Endothelial cell of umbilical vein (primary cell): ENCODE measurements around the gene MEF2A. TPM values are rescaled to one million over a fixed set of nuclear protein-coding genes. Genes with fewer than 3 reads are reported as not detected.

Source experiments
- BruUV-seq: library from RNA; stranded (reverse); fragments of 400-500 nt; replicated peaks from 2 replicates; lab custom pipeline; 2021; lab: Mats Ljungman, UMichigan
- CTCF ChIA-PET: fragments of 300-600, 350-600 bp; sonication (Branson Sonifier 250); formaldehyde crosslinking; loops from one replicate; lab custom pipeline; 2021; ENCODE audit warnings: antibody characterized with exemption, inconsistent platforms; lab: Charles Lee
- POLR2A ChIA-PET: fragments of 300-600, 350-600 bp; sonication (Branson Sonifier 250); formaldehyde crosslinking; loops from one replicate; lab custom pipeline; 2021; ENCODE audit warnings: antibody characterized with exemption, inconsistent platforms; lab: Charles Lee
- DNase-seq: peaks from one replicate; pipeline ENCODE4 v3.0.0-alpha.2; 2011; ENCODE audit warnings: low read depth, low spot score
- FAIRE-seq: peaks from 2 replicates; lab custom pipeline; 2011; peaks lifted over from hg19 to GRCh38; lab: Jason Lieb, UNC
- H2AFZ ChIP-seq: 2 replicates; pipeline ENCODE4 v1.6.0; 2012; ENCODE audit warnings: low read depth, low read length, control low read depth, inconsistent platforms
- H3K27ac ChIP-seq: 2 replicates; pipeline ENCODE4 v1.5.1; 2011; ENCODE audit warnings: low read depth, mild to moderate bottlenecking, control low read depth, low read length, moderate library complexity; ENCODE audit not compliant: insufficient read depth
- H3K27me3 ChIP-seq, 2 experiments: 2 replicates each; pipeline versions ENCODE4 v1.6.0 to v1.6.1; 2011; ENCODE audit warnings: low read length in 2 of 2, mixed read lengths in 1 of 2; ENCODE audit not compliant: control insufficient read depth in 2 of 2, insufficient read depth in 2 of 2
- H3K36me3 ChIP-seq, 2 experiments: 2 replicates in 1 of 2; 3 replicates in 1 of 2; pipeline ENCODE4 v1.5.1; 2011; ENCODE audit warnings: low read length in 2 of 2, mild to moderate bottlenecking in 1 of 2, moderate library complexity in 1 of 2; ENCODE audit not compliant: control insufficient read depth in 2 of 2, insufficient read depth in 2 of 2; ENCODE audit errors: extremely low read depth in 1 of 2
- H3K4me1 ChIP-seq: 3 replicates; pipeline ENCODE4 v1.5.1; 2011; ENCODE audit warnings: mild to moderate bottlenecking, low read length; ENCODE audit not compliant: control insufficient read depth, insufficient read depth; ENCODE audit errors: extremely low read depth
- H3K4me2 ChIP-seq: 2 replicates; pipeline ENCODE4 v1.6.1; 2011; ENCODE audit warnings: low read length, control low read depth, mixed read lengths; ENCODE audit not compliant: insufficient read depth
- H3K4me3 ChIP-seq, 3 experiments: fragments of 200-600 bp in 1 of 3; sonication (generic), shearing (Covaris generic) in 1 of 3; replicated peaks in 1 of 3; 2 replicates each; pipeline ENCODE4 v1.5.1; 2011 to 2016; ENCODE audit warnings: control low read depth in 3 of 3, low read length in 3 of 3, mild to moderate bottlenecking in 2 of 3, inconsistent platforms in 1 of 3, low read depth in 1 of 3, moderate library complexity in 1 of 3; ENCODE audit not compliant: insufficient read depth in 1 of 3
- H3K79me2 ChIP-seq: 2 replicates; pipeline ENCODE4 v1.6.0; 2012; ENCODE audit warnings: low read length, inconsistent platforms; ENCODE audit not compliant: control insufficient read depth, insufficient read depth
- H3K9ac ChIP-seq: replicated peaks from 2 replicates; pipeline ENCODE3; 2011; ENCODE audit warnings: low read length, control low read depth; ENCODE audit not compliant: insufficient read depth; ENCODE audit errors: extremely low read depth
- H3K9me1 ChIP-seq: replicated peaks from 3 replicates; pipeline ENCODE4 v1.6.0; 2011; ENCODE audit warnings: mild to moderate bottlenecking, low read length; ENCODE audit not compliant: control insufficient read depth, insufficient read depth; ENCODE audit errors: extremely low read depth
- H3K9me3 ChIP-seq: replicated peaks from 2 replicates; pipeline ENCODE4 v1.5.1; 2012; ENCODE audit warnings: low read length, inconsistent platforms; ENCODE audit not compliant: control insufficient read depth, insufficient read depth
- H4K20me1 ChIP-seq: replicated peaks from 2 replicates; pipeline ENCODE3; 2011; ENCODE audit warnings: mild to moderate bottlenecking, low read length; ENCODE audit not compliant: control insufficient read depth, insufficient read depth; ENCODE audit errors: extremely low read depth
- EZH2 ChIP-seq: IDR thresholded peaks from 2 replicates; pipeline ENCODE4 v1.6.1; 2012; ENCODE audit warnings: borderline replicate concordance, low read depth, mild to moderate bottlenecking, moderate library complexity, low read length, inconsistent platforms; ENCODE audit not compliant: severe bottlenecking
- FOS ChIP-seq: IDR thresholded peaks from 2 replicates; pipeline ENCODE4 v1.6.1; 2011; ENCODE audit warnings: mild to moderate bottlenecking, low read length, moderate library complexity, borderline replicate concordance; ENCODE audit not compliant: insufficient read depth
- GATA2 ChIP-seq: IDR thresholded peaks from 2 replicates; pipeline ENCODE4 v1.7.0; 2011; ENCODE audit warnings: low read depth, mild to moderate bottlenecking, moderate library complexity, mixed read lengths, low read length; ENCODE audit not compliant: insufficient read length, insufficient read depth
- JUN ChIP-seq: IDR thresholded peaks from 2 replicates; pipeline ENCODE4 v1.6.1; 2011; ENCODE audit warnings: borderline replicate concordance, low read depth; ENCODE audit not compliant: insufficient read length, insufficient read depth
- MAX ChIP-seq: IDR thresholded peaks from 2 replicates; pipeline ENCODE4 v1.6.1; 2011; ENCODE audit not compliant: insufficient read depth, insufficient read length
- POLR2A ChIP-seq: IDR thresholded peaks from 2 replicates; pipeline ENCODE4 v1.6.1; 2012; ENCODE audit warnings: low read depth, mild to moderate bottlenecking, control low read depth, low read length
- POLR2AphosphoS5 ChIP-seq: IDR thresholded peaks from 2 replicates; pipeline ENCODE4 v1.6.1; 2012; ENCODE audit warnings: low read depth, mild to moderate bottlenecking, control low read depth, low read length, moderate library complexity; ENCODE audit not compliant: insufficient read depth
- dilution Hi-C: fragments of 300-500 bp; cut with MboI; formaldehyde crosslinking; loops from one replicate; pipeline ENCODE4 v1.15.0; 2019; ENCODE audit warnings: low sequenced_read_pairs; ENCODE audit not compliant: extremely low pct_ligation_motif_present
- intact Hi-C: fragments of 100-400 bp; cut with micrococcal nuclease; formaldehyde crosslinking; loops from one replicate; pipeline ENCODE4 v1.10.0; 2022
- polyA plus RNA-seq, 4 experiments: library from polyadenylated mRNA; depleted of rRNA in 3 of 4; stranded (reverse) in 3 of 4; unstranded in 1 of 4; fragments of >200 nt; gene quantifications; 2 replicates each; pipeline versions ENCODE4 v1.2.1 to v1.2.3, GENCODE V29; 2011 to 2012; ENCODE audit warnings: missing spikeins in 1 of 4
- total RNA-seq: library from RNA; stranded (reverse); gene quantifications from 2 replicates; pipeline ENCODE4 v1.2.3, GENCODE V29; 2021
- TF ChIP-seq, protein P1 (sequence below), 2 donors: IDR thresholded peaks; 1 replicate in 1 of 2; 2 replicates in 1 of 2; pipeline ENCODE4 v1.5.1; 2011; ENCODE audit warnings: low read length in 2 of 2, mild to moderate bottlenecking in 2 of 2, moderate library complexity in 2 of 2, control low read depth in 1 of 2, inconsistent platforms in 1 of 2, low read depth in 1 of 2; ENCODE audit not compliant: insufficient read depth in 1 of 2; ENCODE audit errors: extremely low read depth in 1 of 2

MEF2A gene
- total and polyA plus RNA-seq, 2 donors (not counting 3 experiments of a cell fraction or from before 2014, with no cell fraction given): 38.0 to 45.3 TPM

GRCh38 chr15:99574048-99574447, 8.3 kb downstream of the MEF2A start:
- Histone ChIP-seq H3K36me3 (no peaks in the 10 kb centered on the region), H2AFZ (no peak overlapping the region), H3K27me3 (no peaks in the 10 kb centered on the region), H3K79me2 (peaks cover 84% of the 10 kb centered on the region), H4K20me1 (peaks cover 8% of the 10 kb centered on the region), H3K9me3 (no peaks in the 10 kb centered on the region), H3K4me2 (no peak overlapping the region), H3K9me1 (no peaks in the 10 kb centered on the region), H3K9ac (no peak overlapping the region), H3K4me1 (no peaks in the 10 kb centered on the region), H3K4me3 (no peak overlapping the region), H3K27ac (no peak overlapping the region)
- intact Hi-C loops (no loop called here), dilution Hi-C loops (no loop called here)
- DNase-seq: no peak
- ChIA-PET POLR2A (no interaction called here), CTCF (interaction anchor here (1.4 kb wide), 1 partner anchor 130 kb away, joined by 5 read pairs; no protein-coding TSS in a partner anchor)
- no TSS peak for BruUV-seq
- TF ChIP-seq POLR2A (no peak), EZH2 (no peak), POLR2AphosphoS5 (no peak), FOS (no peak), MAX (no peak), GATA2 (no peak), JUN (no peak)
- TF ChIP-seq, protein P1, sequence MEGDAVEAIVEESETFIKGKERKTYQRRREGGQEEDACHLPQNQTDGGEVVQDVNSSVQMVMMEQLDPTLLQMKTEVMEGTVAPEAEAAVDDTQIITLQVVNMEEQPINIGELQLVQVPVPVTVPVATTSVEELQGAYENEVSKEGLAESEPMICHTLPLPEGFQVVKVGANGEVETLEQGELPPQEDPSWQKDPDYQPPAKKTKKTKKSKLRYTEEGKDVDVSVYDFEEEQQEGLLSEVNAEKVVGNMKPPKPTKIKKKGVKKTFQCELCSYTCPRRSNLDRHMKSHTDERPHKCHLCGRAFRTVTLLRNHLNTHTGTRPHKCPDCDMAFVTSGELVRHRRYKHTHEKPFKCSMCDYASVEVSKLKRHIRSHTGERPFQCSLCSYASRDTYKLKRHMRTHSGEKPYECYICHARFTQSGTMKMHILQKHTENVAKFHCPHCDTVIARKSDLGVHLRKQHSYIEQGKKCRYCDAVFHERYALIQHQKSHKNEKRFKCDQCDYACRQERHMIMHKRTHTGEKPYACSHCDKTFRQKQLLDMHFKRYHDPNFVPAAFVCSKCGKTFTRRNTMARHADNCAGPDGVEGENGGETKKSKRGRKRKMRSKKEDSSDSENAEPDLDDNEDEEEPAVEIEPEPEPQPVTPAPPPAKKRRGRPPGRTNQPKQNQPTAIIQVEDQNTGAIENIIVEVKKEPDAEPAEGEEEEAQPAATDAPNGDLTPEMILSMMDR (IDR thresholded peaks at IDR 0.05; ENCODE audit: extremely low read depth in 1 of 2, insufficient read depth in 1 of 2, low read depth in 1 of 2, low read length in 2 of 2): no peak
- no peak for FAIRE-seq
